ENCODE results near the gene STAP2.
A peak's percentile ranks its signal among the peaks of the same experiment; 100 is the strongest.

The STAP2 gene

DNA sequence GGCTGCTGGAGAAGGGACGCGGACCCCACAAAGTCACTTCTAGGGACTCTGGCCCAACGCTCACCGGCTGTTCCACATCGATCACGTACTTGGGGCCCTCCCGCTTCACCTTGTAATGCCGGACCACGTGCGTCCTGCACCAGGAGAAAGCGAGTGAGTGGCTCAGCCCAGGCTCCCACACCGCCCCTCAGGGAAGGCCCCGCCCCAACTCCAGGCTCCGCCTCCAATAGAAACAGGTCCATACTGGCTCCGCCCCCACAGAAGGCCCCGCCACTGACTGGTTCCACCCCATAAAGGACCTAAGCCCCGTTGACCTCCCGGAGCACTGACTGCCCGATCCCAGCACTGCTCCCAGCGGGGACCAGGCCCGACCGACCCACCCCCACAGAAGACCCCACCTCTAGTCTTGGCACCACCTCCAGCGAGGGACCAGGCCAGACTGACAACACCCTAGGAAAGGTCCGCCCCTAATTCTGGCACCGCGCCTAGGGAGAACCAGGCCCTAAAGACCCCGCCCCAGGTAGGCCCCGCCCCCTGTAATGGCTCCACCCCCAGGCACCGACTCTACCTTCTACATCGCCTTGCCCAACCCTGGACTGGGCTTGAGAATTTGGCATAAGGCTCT is 11.3 kb downstream of the STAP2 start:
- peak; percentile 91 for DNase-seq (ENCODE audit: low spot score)

DNA sequence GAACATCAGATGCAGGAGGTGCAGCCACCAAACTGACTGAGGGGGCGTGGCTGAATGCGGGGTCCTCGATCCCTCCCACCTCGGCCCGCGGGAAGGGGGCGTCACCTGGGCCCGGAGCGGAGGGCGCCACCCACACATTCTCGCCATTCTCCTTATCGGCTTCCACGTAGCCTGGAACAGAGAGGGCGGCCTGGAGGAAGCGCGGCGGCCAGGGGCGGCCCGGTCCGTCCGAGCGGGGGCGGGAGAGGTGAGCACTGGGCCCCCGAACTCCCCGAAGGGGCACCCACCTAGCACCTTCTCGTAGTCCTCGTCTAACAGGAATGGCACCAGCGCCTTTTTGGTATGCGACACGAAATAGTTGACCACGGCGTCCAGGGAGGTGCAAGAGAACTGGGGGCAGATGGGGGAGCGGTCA is 11.8 kb downstream of the STAP2 start:
- DNase-seq (ENCODE audit: low spot score): peak; percentile 76

GRCh38 chr19:4326215-4326836 is 12.3 kb downstream of the STAP2 start:
- DNase-seq (ENCODE audit: low spot score): no peak

- no peak for DNase-seq (ENCODE audit: low spot score)
Observed at GRCh38 chr19:4324228-4324627, 14.4 kb downstream of the STAP2 start.

DNA sequence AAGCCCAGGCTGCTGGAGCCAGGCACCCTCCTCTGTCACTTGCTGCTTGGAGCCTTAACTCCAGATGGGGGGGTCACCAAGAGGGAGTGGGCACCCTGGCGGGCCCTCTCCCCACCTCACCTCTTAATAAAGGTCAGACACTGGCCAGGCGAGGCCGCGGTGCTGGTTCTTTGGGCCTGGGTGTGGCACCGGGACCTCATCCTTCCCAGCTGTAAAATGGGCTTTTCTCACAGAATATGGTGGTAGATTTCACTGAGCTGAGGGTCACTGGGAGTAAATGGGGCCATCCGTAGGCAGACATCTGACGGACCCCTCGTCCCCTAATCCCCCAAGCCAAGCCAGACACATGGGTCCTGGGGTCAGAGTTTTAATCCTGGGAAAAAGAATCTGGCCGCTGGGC is 14.9 kb downstream of the STAP2 start:
- DNase-seq (ENCODE audit: low spot score): no peak

DNA sequence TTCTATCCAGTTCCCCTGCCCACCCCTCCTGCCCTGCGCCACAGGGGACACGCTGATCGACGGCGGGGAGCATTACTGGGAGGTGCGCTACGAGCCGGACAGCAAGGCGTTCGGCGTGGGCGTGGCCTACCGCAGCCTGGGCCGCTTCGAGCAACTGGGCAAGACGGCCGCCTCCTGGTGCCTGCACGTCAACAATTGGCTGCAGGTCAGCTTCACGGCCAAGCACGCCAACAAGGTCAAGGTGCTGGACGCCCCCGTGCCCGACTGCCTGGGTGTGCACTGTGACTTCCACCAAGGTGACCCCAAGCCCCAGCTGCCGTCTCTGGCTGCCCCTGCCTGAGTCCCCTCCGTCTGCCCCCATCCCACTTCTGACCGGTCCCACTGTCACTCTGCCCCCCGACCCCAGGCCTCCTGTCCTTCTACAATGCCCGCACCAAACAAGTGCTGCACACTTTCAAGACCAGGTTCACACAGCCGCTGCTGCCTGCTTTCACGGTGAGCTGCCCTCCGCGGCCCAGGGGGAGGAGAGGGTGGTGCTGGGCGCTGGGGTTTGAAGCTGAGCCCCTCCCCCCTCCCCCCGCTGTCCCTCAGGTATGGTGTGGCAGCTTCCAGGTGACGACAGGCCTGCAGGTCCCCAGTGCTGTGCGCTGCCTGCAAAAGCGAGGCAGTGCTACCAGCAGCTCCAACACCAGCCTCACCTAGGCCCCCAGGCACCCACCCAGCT is 15.5 kb downstream of the STAP2 start:
- no peak for DNase-seq (ENCODE audit: low spot score)

DNA sequence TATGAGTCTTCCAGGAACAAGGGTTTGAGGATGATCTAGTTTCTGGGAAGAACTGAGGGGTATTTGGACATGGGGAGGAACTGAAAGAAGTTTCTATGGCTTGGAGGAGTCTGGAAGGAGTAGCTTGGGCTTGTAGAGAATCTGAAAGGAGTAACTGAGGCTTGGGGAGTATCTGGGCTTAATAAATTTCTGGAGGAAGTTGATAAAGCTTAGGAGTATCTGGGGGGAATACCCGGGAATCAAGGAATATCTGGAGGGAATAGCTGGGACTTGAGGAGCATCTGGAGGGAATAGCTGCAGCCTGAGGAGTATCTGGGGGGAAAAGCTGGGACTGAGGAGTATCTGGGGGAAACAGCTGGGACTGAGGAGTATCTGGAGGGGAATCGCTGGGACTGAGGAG is 18.2 kb downstream of the STAP2 start:
- no peak for DNase-seq (ENCODE audit: low spot score)

GRCh38 chr19:4319067-4319718 is 19.4 kb downstream of the STAP2 start:
- DNase-seq (ENCODE audit: low spot score): no peak

DNA sequence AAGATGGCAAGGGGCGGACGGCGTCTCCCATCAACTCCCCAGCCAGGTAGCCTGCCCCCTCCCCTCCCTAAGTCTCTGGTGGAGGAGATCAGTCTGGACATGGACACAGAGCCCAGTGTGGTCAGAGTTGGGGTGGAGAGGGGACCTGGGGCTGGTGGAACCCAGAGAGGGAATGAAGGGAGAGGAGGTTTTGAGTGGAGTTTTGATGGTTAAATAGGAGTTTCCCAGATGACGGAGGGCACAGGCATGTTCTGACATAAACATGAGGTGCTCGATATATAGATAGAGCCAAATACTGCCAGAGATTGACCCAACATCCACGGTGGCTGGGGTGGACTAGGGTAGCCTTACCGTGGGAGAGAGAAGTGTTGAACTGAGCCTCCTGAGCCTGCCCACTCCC is 20.2 kb downstream of the STAP2 start:
- no peak for DNase-seq (ENCODE audit: low spot score)

DNA sequence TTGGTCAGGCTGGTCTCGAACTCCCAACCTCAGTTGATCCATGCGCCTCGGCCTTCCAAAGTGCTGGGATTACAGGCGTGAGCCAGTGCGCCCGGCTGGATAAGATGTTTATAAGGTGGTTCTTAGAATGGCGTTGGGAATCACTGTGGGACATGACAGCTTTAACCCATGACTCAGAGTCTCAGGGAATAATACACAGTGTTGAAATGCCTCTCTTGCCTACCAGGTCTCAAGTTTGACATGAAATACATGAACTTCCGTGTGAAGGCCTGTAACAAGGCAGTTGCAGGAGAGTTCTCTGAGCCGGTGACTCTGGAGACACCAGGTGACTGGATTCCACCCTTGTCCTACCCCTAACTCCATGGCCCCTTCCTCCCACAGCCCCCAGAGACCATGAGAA is 21.7 kb downstream of the STAP2 start:
- DNase-seq (ENCODE audit: low spot score): no peak

GRCh38 chr19:4313847-4314490 is 24.7 kb downstream of the STAP2 start:
- DNase-seq (ENCODE audit: low spot score): no peak

- no peak for DNase-seq (ENCODE audit: low spot score)
Observed at GRCh38 chr19:4310247-4311121, 28.1 kb downstream of the STAP2 start.

GRCh38 chr19:4305659-4306058 is 33.0 kb downstream of the STAP2 start:
- DNase-seq (ENCODE audit: low spot score): no peak

DNA sequence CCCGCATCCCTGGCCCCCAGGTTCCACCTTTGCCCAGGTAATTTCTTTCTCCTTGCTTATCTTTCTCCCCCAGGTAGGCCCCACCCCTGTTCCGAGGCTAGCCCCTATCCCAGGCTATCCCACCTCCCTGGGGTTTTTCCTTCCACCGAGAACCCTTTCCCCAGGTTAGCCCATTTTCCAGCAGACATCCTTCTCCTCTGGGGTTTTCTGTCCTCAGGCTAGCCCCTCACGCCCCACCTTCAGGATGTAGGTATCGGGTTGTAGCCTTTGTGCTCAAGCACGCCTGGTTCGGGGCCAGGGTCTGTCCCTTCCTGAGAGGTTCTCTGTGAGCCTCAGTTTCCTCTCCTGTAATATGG is 33.4 kb downstream of the STAP2 start:
- no peak for DNase-seq (ENCODE audit: low spot score)

DNA sequence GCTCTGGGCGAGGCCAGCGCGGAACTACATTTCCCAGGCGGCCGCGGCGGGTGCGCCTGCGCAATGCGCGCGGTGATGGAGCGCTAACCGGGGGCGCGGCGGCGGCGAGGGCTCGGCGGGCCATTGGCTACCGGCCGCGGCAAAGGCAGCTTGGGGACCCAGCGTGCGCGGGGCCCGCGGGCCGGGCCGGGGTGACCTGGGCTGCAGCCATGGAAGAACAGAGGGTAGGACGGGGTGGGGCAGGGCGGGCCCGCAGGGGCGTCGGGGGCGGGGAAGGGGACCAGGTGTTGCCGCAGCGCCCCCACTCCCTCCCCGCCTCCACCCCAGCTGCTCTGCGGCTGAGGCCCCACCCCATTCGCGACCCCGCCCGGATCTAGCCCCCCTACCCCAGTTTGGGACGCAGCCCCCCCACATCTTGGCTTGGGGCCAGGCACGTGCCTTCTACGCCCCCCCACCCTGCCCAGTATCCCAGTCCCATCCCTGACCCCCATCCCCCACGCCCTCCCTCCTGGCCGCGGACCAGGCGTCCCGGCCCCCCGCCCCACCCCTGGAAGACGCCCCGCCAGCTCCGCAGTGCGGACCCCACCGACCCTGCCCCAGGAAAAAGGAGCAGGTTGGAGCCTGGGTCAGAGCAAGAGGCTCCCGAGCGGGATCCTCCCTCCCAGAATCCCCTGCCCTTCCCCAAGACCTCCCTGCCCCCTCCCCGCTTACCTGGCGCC is 33.9 kb downstream of the STAP2 start, which contains the start of gene FSD1:
FSD1 (plus strand) TSS at position 61 of the 719 bp plus-strand sequence; CDS start at position 210, 149 bp downstream.
- DNase-seq (ENCODE audit: low spot score): peak; percentile 91

- DNase-seq (ENCODE audit: low spot score): no peak
Observed at GRCh38 chr19:4303819-4304537, 34.6 kb downstream of the STAP2 start.

GRCh38 chr19:4302243-4302640 is 36.4 kb downstream of the STAP2 start, which contains the start of gene TMIGD2:
Gene TMIGD2, minus strand, starts transcription at chr19:4302389. Its CDS starts 4 bp downstream, at chr19:4302385.
- DNase-seq (ENCODE audit: low spot score): no peak

- DNase-seq (ENCODE audit: low spot score): no peak
Observed at GRCh38 chr19:4301590-4302242, 36.9 kb downstream of the STAP2 start.

- no peak for DNase-seq (ENCODE audit: low spot score)
Observed at GRCh38 chr19:4300589-4300988, 38.0 kb downstream of the STAP2 start.
